Fibroblast of skin of abdomen (primary cell): ENCODE results near the gene PTPN9.
"Not testable (repeated sequence)": the region's sequence is repeated elsewhere in the genome, so short reads cannot be mapped to it uniquely, and the experiment has no call there.

Experiments used
- DNase-seq: peaks from one replicate; pipeline ENCODE4 v3.0.0-alpha.2; 2013

PTPN9 gene

GRCh38 chr15:75452865-75453702, 126.0 kb downstream of the PTPN9 start:
- peak; percentile 16 for DNase-seq

- peak; percentile 75 for DNase-seq
These were observed 126.7 kb downstream of the PTPN9 start for GRCh38 chr15:75452364-75452864.

DNA sequence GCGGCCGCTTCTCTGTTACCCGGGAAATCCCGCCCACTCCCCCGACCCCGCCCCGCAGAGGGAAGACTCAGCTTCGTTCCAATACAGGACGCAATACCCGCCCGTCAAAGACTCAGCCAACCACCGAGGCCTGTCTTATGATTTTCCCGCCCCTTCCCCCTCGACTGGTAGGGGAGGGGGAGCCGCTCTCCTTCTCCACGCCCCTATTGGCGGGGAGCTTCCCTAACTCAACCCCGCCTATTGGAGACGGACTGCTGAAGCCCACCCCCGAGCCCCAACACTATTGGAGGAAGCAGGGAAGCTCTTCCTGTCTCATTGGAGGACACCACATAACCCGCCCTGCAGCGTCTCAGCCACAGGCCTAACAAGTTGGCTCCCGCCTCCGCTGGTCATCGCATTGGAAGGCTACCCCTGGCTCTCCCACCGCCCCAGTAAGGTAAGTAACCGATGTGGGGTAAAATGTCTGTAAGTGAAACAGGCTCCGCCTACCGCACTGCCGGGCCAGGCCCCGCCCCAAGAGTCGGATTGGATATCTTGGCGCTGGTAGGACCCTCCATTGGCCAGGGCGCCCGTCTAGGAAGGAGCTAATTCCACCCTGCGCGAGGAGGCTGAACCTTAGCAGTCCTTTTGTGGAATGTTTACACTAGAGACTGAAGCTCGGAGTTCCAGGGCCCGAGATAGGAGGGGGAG, 127.3 kb downstream of the PTPN9 start, which contains the start of gene SIN3A:
Gene SIN3A, minus strand, starts transcription at position 17 of the 690 bp plus-strand sequence. CDS start 21,315 bp downstream, outside the sequence.
- DNase-seq, result peak; percentile 100

- no peak for DNase-seq
These were observed 127.9 kb downstream of the PTPN9 start for GRCh38 chr15:75451202-75451673.

DNA sequence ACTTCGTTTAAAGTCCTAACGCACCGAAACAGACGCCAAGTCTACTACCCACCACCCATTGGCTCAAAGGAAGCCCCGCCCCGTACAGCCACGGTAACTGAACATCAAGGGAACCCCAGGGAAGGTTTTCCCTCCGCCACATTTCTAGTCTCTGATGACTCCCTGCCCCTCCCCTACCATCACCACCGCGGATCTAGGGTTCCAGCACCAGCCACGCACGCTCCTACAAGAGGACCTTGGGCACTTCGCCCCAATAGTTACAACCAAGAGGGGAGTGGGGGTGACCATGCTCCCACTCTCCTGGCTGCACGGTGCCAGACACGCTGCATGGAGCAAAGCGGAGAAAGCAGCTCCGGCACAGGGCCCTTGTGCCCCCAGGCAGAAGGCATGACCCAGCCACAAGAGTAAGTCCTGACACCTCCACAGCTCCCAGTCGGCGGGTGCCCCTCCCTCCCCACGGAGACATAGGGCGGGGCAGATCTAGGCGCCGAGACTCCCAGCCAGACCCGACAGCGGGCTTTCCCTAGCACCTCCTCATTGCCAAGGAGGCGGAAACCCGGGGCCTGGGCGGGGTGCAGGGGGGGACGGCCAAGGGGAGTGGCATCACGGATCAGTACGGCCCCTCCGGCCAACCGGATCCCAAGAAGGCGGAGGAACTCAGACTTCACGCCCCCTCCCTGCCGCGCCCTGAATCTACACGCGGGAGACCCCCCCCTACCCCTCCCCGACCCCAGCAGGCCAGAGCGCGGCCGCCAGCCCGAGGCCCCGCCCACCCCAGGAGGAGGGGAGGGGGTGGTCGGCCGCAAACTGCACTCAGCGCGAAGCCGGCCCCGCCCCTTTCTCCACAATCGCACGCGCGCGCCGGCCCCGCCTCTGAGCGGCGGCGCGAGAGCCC, 128.6 kb downstream of the PTPN9 start:
- peak; percentile 99 for DNase-seq

DNA sequence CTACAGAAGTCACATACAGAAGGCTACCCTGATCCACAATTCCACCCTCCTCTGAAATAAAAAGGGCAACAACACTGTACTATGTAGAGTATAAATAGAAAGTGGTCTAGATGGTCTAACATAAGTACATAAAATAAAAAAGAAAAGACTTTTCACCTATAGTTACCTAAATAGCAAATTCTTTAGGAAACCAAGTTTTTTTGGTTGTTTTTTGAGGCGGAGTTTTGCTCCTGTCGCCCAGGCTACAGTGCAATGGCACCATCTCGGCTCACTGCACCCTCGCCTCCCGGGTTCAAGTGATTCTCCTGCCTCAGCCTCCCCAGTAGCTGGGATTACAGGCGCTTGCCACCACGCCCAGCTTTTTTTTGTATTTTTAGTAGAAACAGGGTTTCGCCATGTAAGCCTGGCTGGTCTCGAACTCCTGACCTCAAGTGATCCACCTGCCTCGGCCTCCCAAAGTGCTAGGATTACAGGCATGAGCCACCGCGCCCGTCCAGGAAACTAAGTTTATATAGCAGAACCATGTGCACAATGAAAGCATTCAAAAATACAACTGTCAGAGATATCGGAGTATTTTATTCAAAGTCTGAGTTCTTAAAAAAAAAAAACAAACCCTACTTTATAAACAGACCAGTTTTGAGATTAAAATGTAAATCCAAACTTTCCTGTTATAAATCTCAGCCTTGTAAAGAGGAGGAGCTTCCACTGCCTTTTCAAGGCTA, 129.4 kb downstream of the PTPN9 start:
- no peak for DNase-seq

DNA sequence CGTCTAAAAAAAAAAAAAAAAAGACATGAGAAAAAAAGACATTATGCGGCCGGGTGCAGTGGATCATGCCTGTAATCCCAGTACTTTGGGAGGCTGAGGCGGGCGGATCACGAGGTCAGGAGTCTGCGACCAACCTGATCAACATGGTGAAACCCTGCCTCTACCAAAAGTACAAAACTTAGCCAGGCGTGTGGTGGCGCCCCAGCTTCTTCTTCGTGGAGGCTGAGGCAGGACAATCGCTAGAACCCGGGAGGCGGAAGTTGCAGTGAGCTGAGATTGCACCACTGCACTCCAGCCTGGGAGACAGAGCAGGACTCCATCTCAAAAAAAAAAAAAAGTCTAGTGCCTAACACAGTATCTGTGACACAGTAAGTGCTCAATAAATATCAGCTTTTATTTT, 130.9 kb downstream of the PTPN9 start:
- not testable (repeated sequence) for DNase-seq

DNA sequence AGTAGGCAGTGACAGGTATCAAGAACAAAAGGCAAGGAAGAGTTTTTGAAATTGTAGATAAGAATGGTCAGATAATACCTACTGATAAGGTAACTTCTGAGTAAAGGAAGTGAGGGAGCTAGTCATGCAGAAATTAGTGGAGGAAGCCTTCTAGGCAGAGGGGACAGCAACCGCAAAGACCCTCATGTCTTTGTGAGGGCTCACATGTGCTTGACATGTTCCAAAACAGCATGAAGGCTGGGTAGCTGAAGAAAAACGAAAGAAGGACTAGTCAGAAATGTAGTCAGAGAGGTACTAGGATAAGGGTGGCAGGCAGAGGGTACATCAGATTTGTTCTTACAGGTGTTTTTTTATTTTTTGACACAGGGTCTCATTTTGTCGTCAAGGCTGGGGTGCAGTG, 133.0 kb downstream of the PTPN9 start:
- DNase-seq, result no peak

DNA sequence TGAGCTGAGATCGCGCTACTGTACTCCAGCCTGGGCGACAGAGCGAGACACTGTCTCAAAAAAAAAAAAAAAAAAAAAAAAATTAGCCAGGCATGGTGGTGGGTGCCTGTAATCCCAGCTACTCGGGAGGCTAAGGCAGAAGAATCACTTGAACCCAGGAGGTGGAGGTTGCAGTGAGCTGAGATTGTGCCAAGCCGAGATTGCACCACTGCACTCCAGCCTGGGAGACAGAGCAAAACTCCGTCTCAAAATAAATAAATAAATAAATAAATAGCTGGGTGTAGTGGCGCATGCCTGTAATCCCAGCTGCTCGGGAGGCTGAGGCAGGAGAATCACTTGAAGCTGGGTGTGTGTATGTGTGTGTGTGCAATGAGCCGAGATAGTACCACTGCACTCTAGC, 133.8 kb downstream of the PTPN9 start:
- DNase-seq, result not testable (repeated sequence)

GRCh38 chr15:75443972-75444453, 135.1 kb downstream of the PTPN9 start:
- peak; percentile 62 for DNase-seq

DNA sequence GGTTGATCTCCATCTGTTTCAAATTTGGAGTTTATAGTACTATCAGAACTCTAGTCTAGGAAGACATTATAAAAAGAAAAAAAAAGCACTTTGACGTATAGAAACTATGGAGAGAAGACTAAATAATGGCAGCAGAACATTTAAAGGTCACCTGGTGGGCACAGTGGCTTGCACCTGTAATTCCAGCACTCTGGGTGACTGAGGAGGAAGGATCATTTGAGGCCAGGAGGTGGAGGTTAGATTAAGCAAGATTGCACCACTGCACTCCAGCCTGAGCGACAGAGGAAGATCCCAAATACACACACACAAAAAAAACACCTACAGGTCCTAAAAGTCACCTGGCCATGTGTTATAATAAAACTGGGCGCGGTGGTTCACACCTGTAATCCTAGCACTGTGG, 141.4 kb downstream of the PTPN9 start:
- no peak for DNase-seq

DNA sequence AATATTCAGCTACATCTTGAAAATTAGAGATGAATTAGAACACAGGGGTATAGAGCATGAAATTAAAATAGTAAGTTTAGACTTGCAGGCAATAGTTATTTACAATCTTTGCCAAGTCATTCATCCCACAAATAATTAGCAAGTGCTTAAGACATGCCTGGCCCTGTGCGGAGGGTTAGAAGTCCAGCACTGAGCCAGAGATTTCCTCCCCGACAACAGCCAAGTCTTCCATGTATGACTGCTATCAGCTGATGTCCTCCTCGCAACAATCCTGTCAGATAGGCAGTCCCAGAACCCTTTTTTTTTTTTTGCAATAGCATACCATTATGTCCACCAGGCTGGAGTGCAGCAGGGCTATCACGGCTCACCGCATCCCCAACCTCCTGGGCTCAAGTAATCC, 142.2 kb downstream of the PTPN9 start:
- no peak for DNase-seq

- no peak for DNase-seq
These were observed 147.4 kb downstream of the PTPN9 start for GRCh38 chr15:75431682-75432081.

- DNase-seq, result no peak
These were observed 147.8 kb downstream of the PTPN9 start for GRCh38 chr15:75431270-75431669.

- no peak for DNase-seq
These were observed 148.9 kb downstream of the PTPN9 start for GRCh38 chr15:75430259-75430658.

DNA sequence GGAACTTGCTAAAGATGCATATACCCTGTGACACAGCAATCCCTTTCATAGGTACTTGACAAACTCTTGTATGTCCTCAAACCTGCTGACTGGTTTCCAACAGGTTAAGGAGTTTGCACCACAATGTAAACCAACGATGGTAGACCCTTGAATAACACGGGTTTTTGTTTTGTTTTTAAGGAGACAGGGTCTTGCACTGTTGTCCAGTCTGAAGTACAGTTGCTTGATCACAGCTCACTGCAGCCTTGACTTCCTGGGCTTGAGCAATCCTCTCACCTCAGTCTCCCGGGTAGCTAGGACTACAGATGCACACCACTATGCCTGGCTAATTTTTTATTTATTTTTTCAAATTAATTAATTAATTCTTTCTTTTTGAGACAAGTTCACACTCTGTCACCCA, 151.0 kb downstream of the PTPN9 start:
- no peak for DNase-seq

- no peak for DNase-seq
These were observed 153.1 kb downstream of the PTPN9 start for GRCh38 chr15:75425966-75426500.

DNA sequence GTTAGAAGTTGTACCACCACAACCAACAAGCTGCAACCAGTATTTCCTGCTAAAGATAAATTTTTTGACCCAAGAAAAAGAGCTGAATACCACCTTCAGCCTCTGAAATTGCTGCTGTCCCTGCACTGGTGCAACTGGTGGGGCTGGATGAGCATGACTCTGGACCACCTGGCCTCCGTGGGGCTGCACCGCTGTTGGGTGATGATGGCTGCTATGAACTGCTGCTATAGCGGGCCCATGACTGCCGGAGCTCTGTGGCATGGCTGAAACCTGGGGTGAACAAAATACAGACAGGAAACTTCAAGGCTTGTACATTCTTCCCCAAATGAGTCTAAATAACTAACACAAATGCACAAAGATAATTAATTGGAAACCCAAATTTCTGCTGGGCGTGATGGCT, 156.6 kb downstream of the PTPN9 start:
- no peak for DNase-seq

- DNase-seq, result no peak
These were observed 158.4 kb downstream of the PTPN9 start for GRCh38 chr15:75420698-75421097.

DNA sequence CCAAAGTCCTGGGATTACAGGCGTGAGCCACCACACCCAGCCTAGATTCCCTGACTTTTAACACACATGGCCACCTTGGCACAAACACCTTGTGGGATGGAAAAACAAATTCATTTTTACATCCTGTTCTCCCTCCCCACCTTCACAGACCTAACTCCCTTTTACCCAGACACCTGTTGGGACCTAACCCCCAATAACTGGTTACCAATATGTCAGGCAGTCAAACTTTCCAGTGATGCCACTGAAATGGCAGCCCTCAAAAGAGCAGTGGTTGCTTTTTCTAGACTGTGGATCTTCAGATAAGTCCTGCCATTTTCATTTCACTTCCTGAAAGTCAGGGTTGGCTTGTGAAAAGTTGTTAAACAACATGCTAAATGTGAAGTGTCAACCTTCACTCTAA, 162.5 kb downstream of the PTPN9 start:
- no peak for DNase-seq
